ENCODE data around the gene CLDN3.

- TF ChIP-seq ZNF274 (IDR thresholded peaks at IDR 0.05; ENCODE audit: insufficient read depth, insufficient read length) (no peak), CTCF (IDR thresholded peaks at IDR 0.05 in 2 of 3, conservative IDR thresholded peaks at IDR 0.05 in 1 of 3; ENCODE audit: control insufficient read depth in 2 of 3, extremely low read depth in 1 of 3, insufficient read depth in 1 of 3, low read depth in 3 of 3, low read length in 3 of 3) (no peak), EZH2 (IDR thresholded peaks at IDR 0.05; ENCODE audit: borderline replicate concordance, control insufficient read depth, low read depth, low read length) (no peak), EP300 (IDR thresholded peaks at IDR 0.05; ENCODE audit: borderline replicate concordance in 1 of 2, control insufficient read depth in 1 of 2, low read depth in 2 of 2, low read length in 2 of 2) (no peak), SIN3A (IDR thresholded peaks at IDR 0.05; ENCODE audit: low read depth, low read length) (no peak), NFIC (IDR thresholded peaks at IDR 0.05; ENCODE audit: low read depth, low read length) (no peak)
Measured at GRCh38 chr7:73769481-73770001, 529 bp downstream of the CLDN3 start.

All from GM12878 (cell line).